C4-2B (cell line): Measurements from ENCODE around the gene ZDHHC14.

ENCODE experiments used
- ZFX ChIP-seq: fragments of 450-650 bp; IDR thresholded peaks from 2 replicates; pipeline ENCODE4 v1.6.1; 2017
- TF ChIP-seq, protein P1 (sequence below): fragments of 450-650 bp; conservative IDR thresholded peaks from 2 replicates; pipeline ENCODE4 v1.5.1; 2017; ENCODE audit warnings: mild to moderate bottlenecking

- TF ChIP-seq, protein P1, sequence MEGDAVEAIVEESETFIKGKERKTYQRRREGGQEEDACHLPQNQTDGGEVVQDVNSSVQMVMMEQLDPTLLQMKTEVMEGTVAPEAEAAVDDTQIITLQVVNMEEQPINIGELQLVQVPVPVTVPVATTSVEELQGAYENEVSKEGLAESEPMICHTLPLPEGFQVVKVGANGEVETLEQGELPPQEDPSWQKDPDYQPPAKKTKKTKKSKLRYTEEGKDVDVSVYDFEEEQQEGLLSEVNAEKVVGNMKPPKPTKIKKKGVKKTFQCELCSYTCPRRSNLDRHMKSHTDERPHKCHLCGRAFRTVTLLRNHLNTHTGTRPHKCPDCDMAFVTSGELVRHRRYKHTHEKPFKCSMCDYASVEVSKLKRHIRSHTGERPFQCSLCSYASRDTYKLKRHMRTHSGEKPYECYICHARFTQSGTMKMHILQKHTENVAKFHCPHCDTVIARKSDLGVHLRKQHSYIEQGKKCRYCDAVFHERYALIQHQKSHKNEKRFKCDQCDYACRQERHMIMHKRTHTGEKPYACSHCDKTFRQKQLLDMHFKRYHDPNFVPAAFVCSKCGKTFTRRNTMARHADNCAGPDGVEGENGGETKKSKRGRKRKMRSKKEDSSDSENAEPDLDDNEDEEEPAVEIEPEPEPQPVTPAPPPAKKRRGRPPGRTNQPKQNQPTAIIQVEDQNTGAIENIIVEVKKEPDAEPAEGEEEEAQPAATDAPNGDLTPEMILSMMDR: no peak
- no peak for TF ChIP-seq ZFX
Observed at GRCh38 chr6:157531169-157531985, 150.4 kb downstream of the ZDHHC14 start.
